CD14-positive monocyte (primary cell): ENCODE data around the gene ANTXR2. TPM values are rescaled to one million over a fixed set of nuclear protein-coding genes. Genes with fewer than 3 reads are reported as not detected.

Source experiments
- DNase-seq, 3 donors: peaks; one replicate each; pipeline ENCODE4 v3.0.0-alpha.2; 2011 to 2022
- H2AFZ ChIP-seq: 2 replicates; pipeline ENCODE4 v1.6.0; 2012; ENCODE audit warnings: mild to moderate bottlenecking, low read depth, low read length, inconsistent platforms; ENCODE audit not compliant: insufficient read depth, poor library complexity, severe bottlenecking
- H3K27ac ChIP-seq, 2 donors: 1 replicate in 1 of 2; 2 replicates in 1 of 2; pipeline ENCODE4 v1.5.1; 2012 to 2013; ENCODE audit warnings: low read length in 2 of 2, control low read depth in 1 of 2, inconsistent platforms in 1 of 2, low read depth in 1 of 2, mild to moderate bottlenecking in 1 of 2
- H3K27me3 ChIP-seq, 2 donors: one replicate each; pipeline versions ENCODE4 v1.6.0 to v1.6.1; 2011 to 2013; ENCODE audit warnings: low read length in 2 of 2; ENCODE audit not compliant: control insufficient read depth in 2 of 2, insufficient read depth in 2 of 2
- H3K36me3 ChIP-seq, 2 donors: replicated peaks in 1 of 2; 1 replicate in 1 of 2; 2 replicates in 1 of 2; pipeline versions ENCODE4 v1.5.1 to v1.6.1; 2012 to 2013; ENCODE audit warnings: low read length in 2 of 2, control low read depth in 1 of 2, inconsistent platforms in 1 of 2, mild to moderate bottlenecking in 1 of 2; ENCODE audit not compliant: insufficient read depth in 2 of 2, control insufficient read depth in 1 of 2
- H3K4me1 ChIP-seq, 2 donors: 1 replicate in 1 of 2; 2 replicates in 1 of 2; pipeline versions ENCODE4 v1.5.1 to v1.6.1; 2012 to 2013; ENCODE audit warnings: low read length in 2 of 2, control low read depth in 1 of 2, inconsistent platforms in 1 of 2, mild to moderate bottlenecking in 1 of 2, moderate library complexity in 1 of 2; ENCODE audit not compliant: insufficient read depth in 2 of 2, control insufficient read depth in 1 of 2
- H3K4me2 ChIP-seq: replicated peaks from 2 replicates; pipeline ENCODE3; 2012; ENCODE audit warnings: low read length, moderate library complexity, mild to moderate bottlenecking; ENCODE audit not compliant: poor library complexity, severe bottlenecking; ENCODE audit errors: extremely low read depth
- H3K4me3 ChIP-seq, 3 experiments: fragments of 200-600 bp in 1 of 3; sonication (generic) in 1 of 3; replicated peaks in 1 of 3; 1 replicate in 2 of 3; 2 replicates in 1 of 3; pipeline ENCODE4 v1.5.1; 2011 to 2013; ENCODE audit warnings: low read length in 3 of 3, mild to moderate bottlenecking in 3 of 3, control low read depth in 2 of 3, low read depth in 2 of 3, inconsistent platforms in 1 of 3, moderate library complexity in 1 of 3
- H3K79me2 ChIP-seq: 2 replicates; pipeline ENCODE4 v1.6.0; 2012; ENCODE audit warnings: mild to moderate bottlenecking, control low read depth, inconsistent platforms, low read length, moderate library complexity; ENCODE audit not compliant: insufficient read depth
- H3K9ac ChIP-seq: 2 replicates; pipeline ENCODE4 v1.6.0; 2017; ENCODE audit warnings: low read length, mild to moderate bottlenecking; ENCODE audit not compliant: insufficient read depth, poor library complexity, severe bottlenecking
- H3K9me3 ChIP-seq, 2 donors: replicated peaks in 1 of 2; 1 replicate in 1 of 2; 2 replicates in 1 of 2; pipeline versions ENCODE4 v1.5.1 to v1.6.1; 2012 to 2013; ENCODE audit warnings: low read length in 2 of 2, control low read depth in 1 of 2; ENCODE audit not compliant: control insufficient read depth in 1 of 2, insufficient read depth in 1 of 2
- H4K20me1 ChIP-seq: 2 replicates; pipeline ENCODE4 v1.6.0; 2012; ENCODE audit warnings: mild to moderate bottlenecking, low read length, control low read depth, moderate library complexity; ENCODE audit not compliant: insufficient read depth
- H3K27ac Mint-ChIP-seq, 7 donors: one replicate each; pipeline ENCODE4 v1.8.0; 2020; ENCODE audit warnings: mild to moderate bottlenecking in 7 of 7, mixed read lengths in 7 of 7, moderate library complexity in 6 of 7, inconsistent platforms in 2 of 7
- H3K27me3 Mint-ChIP-seq, 3 donors: one replicate each; pipeline ENCODE4 v1.8.0; 2021 to 2022; ENCODE audit warnings: low read depth in 3 of 3, mild to moderate bottlenecking in 3 of 3, mixed read lengths in 3 of 3, moderate library complexity in 3 of 3, inconsistent platforms in 1 of 3
- H3K36me3 Mint-ChIP-seq, 2 donors: one replicate each; pipeline ENCODE4 v1.8.0; 2020; ENCODE audit warnings: mixed read lengths in 2 of 2, inconsistent platforms in 1 of 2, mild to moderate bottlenecking in 1 of 2
- H3K4me1 Mint-ChIP-seq: one replicate; pipeline ENCODE4 v1.8.0; 2020; ENCODE audit warnings: mild to moderate bottlenecking, mixed read lengths
- H3K4me3 Mint-ChIP-seq, 2 donors: one replicate each; pipeline ENCODE4 v1.8.0; 2020; ENCODE audit warnings: mild to moderate bottlenecking in 2 of 2, mixed read lengths in 2 of 2, moderate library complexity in 1 of 2
- H3K9me3 Mint-ChIP-seq, 7 donors: one replicate each; pipeline ENCODE4 v1.8.0; 2020 to 2022; ENCODE audit warnings: mixed read lengths in 7 of 7, mild to moderate bottlenecking in 6 of 7, moderate library complexity in 6 of 7, inconsistent platforms in 2 of 7
- WGBS: methylation state at CpG from one replicate; pipeline ENCODE4 v1.1.5; 2013; ENCODE audit warnings: missing lambda C conversion rate; ENCODE audit not compliant: insufficient coverage; 5-methylcytosine and 5-hydroxymethylcytosine counted together
- intact Hi-C, 2 donors: fragments of 100-400 bp; cut with micrococcal nuclease; formaldehyde crosslinking; loops; one replicate each; pipeline versions ENCODE4 v1.15.0 to v1.15.1; 2023
- polyA plus RNA-seq, 3 donors: library from polyadenylated mRNA; depleted of rRNA in 1 of 3; unstranded in 2 of 3; stranded (reverse) in 1 of 3; fragments of 300-500 nt in 2 of 3; fragments of >200 nt in 1 of 3; fragmentation: Illumina TruSeq in 2 of 3; gene quantifications; 1 replicate in 2 of 3; 2 replicates in 1 of 3; pipeline ENCODE4 v1.2.3, GENCODE V29; 2012 to 2021
- TF ChIP-seq, protein P1 (sequence below): fragments of 200-600 bp; IDR thresholded peaks from one replicate; pipeline ENCODE4 v1.8.0; 2022; ENCODE audit warnings: antibody characterized with exemption, mild to moderate bottlenecking

Gene ANTXR2
- polyA plus RNA-seq, 3 donors, result 15.4 to 69.6 (median 59.2) TPM

DNA sequence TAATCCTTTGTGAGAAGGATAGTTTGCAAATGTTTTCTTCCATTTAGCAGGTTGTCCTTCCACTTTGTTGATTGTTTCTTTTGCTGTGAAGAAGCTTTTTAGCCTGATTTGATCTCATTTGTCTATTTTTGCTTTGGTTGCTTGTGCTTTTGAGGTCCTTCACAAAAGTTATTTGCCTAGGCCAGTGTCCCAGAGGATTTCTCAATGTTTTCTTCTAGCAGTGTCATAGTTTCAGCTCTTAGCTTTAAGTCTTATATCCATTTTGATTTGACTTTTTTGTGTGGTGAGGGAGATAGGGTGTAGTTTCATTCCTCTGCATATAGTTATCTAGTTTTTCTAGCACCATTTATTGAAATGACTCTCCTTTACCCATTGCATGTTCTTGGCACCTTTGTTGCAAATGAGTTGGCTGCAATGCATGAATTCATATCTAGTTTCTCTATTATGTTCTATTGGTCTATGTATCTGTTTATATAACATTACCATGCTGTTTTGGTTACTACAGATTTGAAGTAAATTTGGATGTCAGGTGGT, 41.8 kb upstream of the ANTXR2 start:
- no peak overlapping the region for H3K9ac ChIP-seq
- no peak overlapping the region for H3K27ac ChIP-seq
- no peaks in the 10 kb centered on the region for H3K36me3 ChIP-seq
- TF ChIP-seq, protein P1, sequence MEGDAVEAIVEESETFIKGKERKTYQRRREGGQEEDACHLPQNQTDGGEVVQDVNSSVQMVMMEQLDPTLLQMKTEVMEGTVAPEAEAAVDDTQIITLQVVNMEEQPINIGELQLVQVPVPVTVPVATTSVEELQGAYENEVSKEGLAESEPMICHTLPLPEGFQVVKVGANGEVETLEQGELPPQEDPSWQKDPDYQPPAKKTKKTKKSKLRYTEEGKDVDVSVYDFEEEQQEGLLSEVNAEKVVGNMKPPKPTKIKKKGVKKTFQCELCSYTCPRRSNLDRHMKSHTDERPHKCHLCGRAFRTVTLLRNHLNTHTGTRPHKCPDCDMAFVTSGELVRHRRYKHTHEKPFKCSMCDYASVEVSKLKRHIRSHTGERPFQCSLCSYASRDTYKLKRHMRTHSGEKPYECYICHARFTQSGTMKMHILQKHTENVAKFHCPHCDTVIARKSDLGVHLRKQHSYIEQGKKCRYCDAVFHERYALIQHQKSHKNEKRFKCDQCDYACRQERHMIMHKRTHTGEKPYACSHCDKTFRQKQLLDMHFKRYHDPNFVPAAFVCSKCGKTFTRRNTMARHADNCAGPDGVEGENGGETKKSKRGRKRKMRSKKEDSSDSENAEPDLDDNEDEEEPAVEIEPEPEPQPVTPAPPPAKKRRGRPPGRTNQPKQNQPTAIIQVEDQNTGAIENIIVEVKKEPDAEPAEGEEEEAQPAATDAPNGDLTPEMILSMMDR, result no peak
- H3K79me2 ChIP-seq, result no peaks in the 10 kb centered on the region
- H3K4me3 ChIP-seq, result no peak overlapping the region
- Mint-ChIP-seq H3K9me3 (peaks cover 7 to 21% (median 13%) of the 10 kb centered on the region in 7 donors), H3K36me3 (peaks cover 0 to 5% of the 10 kb centered on the region in 2 donors), H3K27ac (no peak overlapping the region), H3K27me3 (no peaks in the 10 kb centered on the region), H3K4me1 (no peaks in the 10 kb centered on the region), H3K4me3 (no peak overlapping the region)
- DNase-seq, result no peak
- intact Hi-C loops, result no loop called here
- no peak overlapping the region for H2AFZ ChIP-seq
- no peaks in the 10 kb centered on the region for H3K27me3 ChIP-seq
- H3K9me3 ChIP-seq, result peaks cover 0 to 5% of the 10 kb centered on the region in 2 donors
- no peak overlapping the region for H3K4me2 ChIP-seq
- H4K20me1 ChIP-seq, result no peaks in the 10 kb centered on the region
- no peaks in the 10 kb centered on the region for H3K4me1 ChIP-seq

DNA sequence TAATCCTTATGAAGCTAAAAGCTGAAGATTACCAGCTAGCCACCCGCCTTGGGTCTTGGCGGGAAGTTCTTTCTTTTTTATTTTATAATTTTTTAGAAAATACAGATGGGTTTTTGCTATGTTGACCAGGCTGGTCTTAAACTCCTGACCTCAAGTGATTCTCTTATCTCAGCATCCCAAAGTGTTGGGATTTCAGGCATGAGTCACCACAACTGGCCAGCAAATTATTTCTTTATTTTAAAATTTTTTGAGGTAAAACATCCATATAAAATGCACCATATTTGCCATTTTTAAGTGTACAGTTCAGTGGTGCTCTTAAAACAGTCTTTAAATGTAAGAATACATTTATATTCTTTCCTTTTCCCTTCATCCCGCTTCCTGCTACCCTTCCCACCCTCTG, 40.6 kb upstream of the ANTXR2 start:
- no peak for DNase-seq
- Mint-ChIP-seq H3K27me3 (no peaks in the 10 kb centered on the region), H3K36me3 (peaks cover 0 to 5% of the 10 kb centered on the region in 2 donors), H3K27ac (no peak overlapping the region), H3K4me3 (no peak overlapping the region), H3K9me3 (peaks cover 7 to 16% (median 12%) of the 10 kb centered on the region in 7 donors), H3K4me1 (no peaks in the 10 kb centered on the region)
- Histone ChIP-seq H3K9me3 (peaks cover 0 to 5% of the 10 kb centered on the region in 2 donors), H3K36me3 (no peaks in the 10 kb centered on the region), H3K27ac (no peak overlapping the region), H3K79me2 (no peaks in the 10 kb centered on the region), H4K20me1 (no peaks in the 10 kb centered on the region), H3K9ac (no peak overlapping the region), H2AFZ (no peak overlapping the region), H3K4me1 (no peaks in the 10 kb centered on the region), H3K4me3 (no peak overlapping the region), H3K27me3 (no peaks in the 10 kb centered on the region), H3K4me2 (no peak overlapping the region)
- TF ChIP-seq, protein P1, result no peak
- no CpG with 5 or more reads among the region's 3 CpGs for WGBS
- intact Hi-C loops, result no loop called here
